GM23338 (cell line): ENCODE measurements around the gene TMEM63A. TPM values are rescaled to one million over a fixed set of nuclear protein-coding genes. Genes with fewer than 3 reads are reported as not detected.
A peak's percentile ranks its signal among the peaks of the same experiment; 100 is the strongest.

Source experiments
- ATAC-seq: fragments of 200-7000 bp; cut with Tn5 transposase; 3 replicates; pipeline ENCODE4 v1.9.1; 2020
- DNase-seq: peaks from one replicate; pipeline ENCODE4 v3.0.0-alpha.2; 2015; ENCODE audit warnings: low spot score
- H2AFZ ChIP-seq: fragments of 200-600 bp; sonication (generic); 2 replicates; pipeline ENCODE4 v1.8.0; 2016; ENCODE audit warnings: antibody characterized with exemption, mild to moderate bottlenecking, moderate library complexity
- H3F3A ChIP-seq: fragments of 200-600 bp; sonication (generic); replicated peaks from 2 replicates; pipeline ENCODE4 v1.8.0; 2017; ENCODE audit warnings: antibody characterized with exemption, mixed run types, low read depth
- H3K27ac ChIP-seq: fragments of 200-600 bp; sonication (generic); 2 replicates; pipeline ENCODE4 v1.6.1; 2016; ENCODE audit warnings: low read depth
- H3K27me3 ChIP-seq: fragments of 200-600 bp; sonication (generic); 2 replicates; pipeline ENCODE4 v1.8.0; 2016; ENCODE audit warnings: mild to moderate bottlenecking, mixed run types, moderate library complexity; ENCODE audit not compliant: insufficient read depth
- H3K36me3 ChIP-seq: fragments of 200-600 bp; sonication (generic); 2 replicates; pipeline ENCODE4 v1.8.0; 2016; ENCODE audit warnings: mild to moderate bottlenecking; ENCODE audit not compliant: insufficient read depth
- H3K4me1 ChIP-seq: fragments of 200-600 bp; sonication (generic); 2 replicates; pipeline ENCODE4 v1.8.0; 2016; ENCODE audit warnings: mild to moderate bottlenecking, moderate library complexity; ENCODE audit not compliant: insufficient read depth
- H3K4me2 ChIP-seq: fragments of 200-600 bp; sonication (generic); 2 replicates; pipeline ENCODE4 v1.7.1; 2017; ENCODE audit warnings: mixed run types
- H3K4me3 ChIP-seq: fragments of 200-600 bp; sonication (generic); 2 replicates; pipeline ENCODE4 v1.6.1; 2016; ENCODE audit warnings: mixed run types
- H3K79me2 ChIP-seq: fragments of 200-600 bp; sonication (generic); replicated peaks from 2 replicates; pipeline ENCODE4 v1.8.0; 2017; ENCODE audit warnings: mild to moderate bottlenecking; ENCODE audit not compliant: insufficient read depth
- H3K9me2 ChIP-seq: fragments of 200-600 bp; sonication (generic); 2 replicates; pipeline ENCODE4 v1.8.0; 2017; ENCODE audit not compliant: insufficient read depth
- H4K20me1 ChIP-seq: fragments of 200-600 bp; sonication (generic); replicated peaks from 2 replicates; pipeline ENCODE4 v1.8.0; 2017; ENCODE audit warnings: mild to moderate bottlenecking; ENCODE audit not compliant: insufficient read depth
- H3K27ac Mint-ChIP-seq: 2 replicates; pipeline ENCODE4 v1.8.0; 2020; ENCODE audit warnings: inconsistent platforms, mild to moderate bottlenecking, moderate library complexity, mixed read lengths
- H3K27me3 Mint-ChIP-seq: 3 replicates; pipeline ENCODE4 v1.8.0; 2022; ENCODE audit warnings: low read depth, mild to moderate bottlenecking, moderate library complexity, mixed read lengths, inconsistent platforms; ENCODE audit not compliant: insufficient read depth, poor library complexity
- H3K36me3 Mint-ChIP-seq: 3 replicates; pipeline ENCODE4 v1.8.0; 2021; ENCODE audit warnings: low read depth, mild to moderate bottlenecking, inconsistent platforms, moderate library complexity, mixed read lengths
- H3K4me1 Mint-ChIP-seq: 3 replicates; pipeline ENCODE4 v1.8.0; 2020; ENCODE audit warnings: mild to moderate bottlenecking, inconsistent platforms, mixed read lengths
- H3K4me3 Mint-ChIP-seq: 3 replicates; pipeline ENCODE4 v1.8.0; 2021; ENCODE audit warnings: moderate library complexity, mild to moderate bottlenecking, inconsistent platforms, mixed read lengths
- H3K9me3 Mint-ChIP-seq: 3 replicates; pipeline ENCODE4 v1.8.0; 2020; ENCODE audit warnings: moderate library complexity, mild to moderate bottlenecking, inconsistent platforms, mixed read lengths
- CREB1 ChIP-seq: fragments of 250-450 bp; sonication (Bioruptor Pico); IDR thresholded peaks from 2 replicates; pipeline ENCODE4 v1.5.0; 2020; ENCODE audit warnings: low read depth, mild to moderate bottlenecking, moderate library complexity
- CTCF ChIP-seq, 2 experiments: fragments of 200-600 bp in 1 of 2; sonication (generic) in 1 of 2; conservative IDR thresholded peaks; 2 replicates each; pipeline versions ENCODE4 v1.5.1 to v1.6.1; 2016 to 2017; ENCODE audit warnings: antibody characterized with exemption in 2 of 2, low read depth in 2 of 2, mild to moderate bottlenecking in 2 of 2, moderate library complexity in 1 of 2
- ETS1 ChIP-seq: IDR thresholded peaks from 2 replicates; pipeline ENCODE4 v1.6.1; 2016; ENCODE audit warnings: antibody characterized with exemption
- EZH2 ChIP-seq: fragments of 200-600 bp; sonication (generic); IDR thresholded peaks from one replicate; pipeline ENCODE4 v1.8.0; 2017; ENCODE audit warnings: antibody characterized with exemption, mild to moderate bottlenecking, low read depth; ENCODE audit not compliant: unreplicated experiment
- EZH2phosphoT487 ChIP-seq: fragments of 200-600 bp; sonication (generic); IDR thresholded peaks from one replicate; pipeline ENCODE4 v1.8.1; 2018; ENCODE audit warnings: antibody characterized with exemption; ENCODE audit not compliant: unreplicated experiment
- JUNB ChIP-seq: IDR thresholded peaks from one replicate; pipeline ENCODE4 v1.6.1; 2016; ENCODE audit warnings: antibody characterized with exemption; ENCODE audit not compliant: unreplicated experiment
- NANOG ChIP-seq: IDR thresholded peaks from 2 replicates; pipeline ENCODE4 v1.6.1; 2016; ENCODE audit warnings: antibody characterized with exemption, borderline replicate concordance
- POLR2AphosphoS5 ChIP-seq: IDR thresholded peaks from 2 replicates; pipeline ENCODE4 v1.6.1; 2016; ENCODE audit warnings: antibody characterized with exemption, low read depth
- REST ChIP-seq: IDR thresholded peaks from one replicate; pipeline ENCODE4 v1.6.1; 2018; ENCODE audit warnings: antibody characterized with exemption; ENCODE audit not compliant: unreplicated experiment
- STAT1 ChIP-seq: IDR thresholded peaks from one replicate; pipeline ENCODE4 v1.6.1; 2016; ENCODE audit warnings: antibody characterized with exemption; ENCODE audit not compliant: unreplicated experiment
- ZNF114 ChIP-seq: fragments of 250-450 bp; sonication (Bioruptor Pico); IDR thresholded peaks from 2 replicates; pipeline ENCODE4 v1.5.0; 2020; ENCODE audit warnings: mild to moderate bottlenecking, moderate library complexity
- ZNF331 ChIP-seq: fragments of 250-450 bp; sonication (Bioruptor Pico); IDR thresholded peaks from 2 replicates; pipeline ENCODE4 v1.5.0; 2020; ENCODE audit warnings: low read depth, mild to moderate bottlenecking, moderate library complexity
- ZNF462 ChIP-seq: fragments of 250-450 bp; sonication (Bioruptor Pico); IDR thresholded peaks from 2 replicates; pipeline ENCODE4 v1.5.0; 2020; ENCODE audit warnings: mild to moderate bottlenecking, moderate library complexity
- polyA plus RNA-seq: library from polyadenylated mRNA; unstranded; fragments of >200 nt; fragmentation: Nextera tagmentation; extraction: Ambion mirVana; gene quantifications from 2 replicates; pipeline ENCODE4 v1.2.1, GENCODE V29; 2016
- total RNA-seq: library from RNA; depleted of rRNA; stranded (reverse); fragments of >200 nt; shearing (Covaris generic); gene quantifications from 2 replicates; pipeline ENCODE4 v1.2.3, GENCODE V29; 2014

Gene TMEM63A
- total and polyA plus RNA-seq, 2 experiments from 2014 or later: 31.7 to 76.9 TPM

GRCh38 chr1:225899044-225899925 is 17.1 kb upstream of the TMEM63A start:
- ATAC-seq: peak; percentile 95
- Mint-ChIP-seq H3K27me3 (peaks cover 12% of the 10 kb centered on the region), H3K36me3 (no peaks in the 10 kb centered on the region; the same call in 2 of the 3 replicates), H3K4me1 (peaks cover 39% of the 10 kb centered on the region), H3K27ac (peak overlapping the region; percentile 95), H3K4me3 (peak overlapping the region; percentile 38), H3K9me3 (no peaks in the 10 kb centered on the region; the same call in 1 of the 3 replicates)
- TF ChIP-seq REST (peak; percentile 26), EZH2phosphoT487 (no peak), ZNF462 (CRISPR knock-in tag) (peak; percentile 75), NANOG (peak; percentile 98), POLR2AphosphoS5 (peak; percentile 28; the same call in 1 of the 2 replicates), ETS1 (peak; percentile 72), JUNB (no peak), EZH2 (no peak), CTCF (conservative IDR thresholded peaks at IDR 0.05; ENCODE audit: low read depth in 2 of 2) (no peak), ZNF114 (CRISPR knock-in tag) (0 out of 2 replicates have a peak, but pooled peaks have one; percentile 59), CREB1 (CRISPR knock-in tag) (peak; percentile 50), ZNF331 (CRISPR knock-in tag) (no peak; the same call in 1 of the 2 replicates), STAT1 (no peak)
- DNase-seq: peak; percentile 95
- H3K27me3 ChIP-seq: no peaks in the 10 kb centered on the region
- H4K20me1 ChIP-seq: no peaks in the 10 kb centered on the region
- H3K27ac ChIP-seq: peak overlapping the region; percentile 91
- H3F3A ChIP-seq: peaks cover 9% of the 10 kb centered on the region; the same call in 1 of the 2 replicates
- peaks cover 44% of the 10 kb centered on the region for H3K4me1 ChIP-seq
- peak overlapping the region; percentile 9; the same call in 1 of the 2 replicates for H3K4me3 ChIP-seq
- peak overlapping the region; percentile 62 for H3K4me2 ChIP-seq
- H2AFZ ChIP-seq: no peak overlapping the region
- no peaks in the 10 kb centered on the region for H3K9me2 ChIP-seq
- H3K36me3 ChIP-seq: no peaks in the 10 kb centered on the region
- H3K79me2 ChIP-seq: no peaks in the 10 kb centered on the region
